AG08395 (cell line): ENCODE measurements around the gene ECHDC3.
"Not testable (repeated sequence)": the region's sequence is repeated elsewhere in the genome, so short reads cannot be mapped to it uniquely, and the experiment has no call there.

ENCODE experiments used
- DNase-seq: peaks from one replicate; pipeline ENCODE4 v3.0.0; 2012; ENCODE audit warnings: mixed read lengths, low spot score

The ECHDC3 gene, protein sequence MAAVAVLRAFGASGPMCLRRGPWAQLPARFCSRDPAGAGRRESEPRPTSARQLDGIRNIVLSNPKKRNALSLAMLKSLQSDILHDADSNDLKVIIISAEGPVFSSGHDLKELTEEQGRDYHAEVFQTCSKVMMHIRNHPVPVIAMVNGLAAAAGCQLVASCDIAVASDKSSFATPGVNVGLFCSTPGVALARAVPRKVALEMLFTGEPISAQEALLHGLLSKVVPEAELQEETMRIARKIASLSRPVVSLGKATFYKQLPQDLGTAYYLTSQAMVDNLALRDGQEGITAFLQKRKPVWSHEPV

DNA sequence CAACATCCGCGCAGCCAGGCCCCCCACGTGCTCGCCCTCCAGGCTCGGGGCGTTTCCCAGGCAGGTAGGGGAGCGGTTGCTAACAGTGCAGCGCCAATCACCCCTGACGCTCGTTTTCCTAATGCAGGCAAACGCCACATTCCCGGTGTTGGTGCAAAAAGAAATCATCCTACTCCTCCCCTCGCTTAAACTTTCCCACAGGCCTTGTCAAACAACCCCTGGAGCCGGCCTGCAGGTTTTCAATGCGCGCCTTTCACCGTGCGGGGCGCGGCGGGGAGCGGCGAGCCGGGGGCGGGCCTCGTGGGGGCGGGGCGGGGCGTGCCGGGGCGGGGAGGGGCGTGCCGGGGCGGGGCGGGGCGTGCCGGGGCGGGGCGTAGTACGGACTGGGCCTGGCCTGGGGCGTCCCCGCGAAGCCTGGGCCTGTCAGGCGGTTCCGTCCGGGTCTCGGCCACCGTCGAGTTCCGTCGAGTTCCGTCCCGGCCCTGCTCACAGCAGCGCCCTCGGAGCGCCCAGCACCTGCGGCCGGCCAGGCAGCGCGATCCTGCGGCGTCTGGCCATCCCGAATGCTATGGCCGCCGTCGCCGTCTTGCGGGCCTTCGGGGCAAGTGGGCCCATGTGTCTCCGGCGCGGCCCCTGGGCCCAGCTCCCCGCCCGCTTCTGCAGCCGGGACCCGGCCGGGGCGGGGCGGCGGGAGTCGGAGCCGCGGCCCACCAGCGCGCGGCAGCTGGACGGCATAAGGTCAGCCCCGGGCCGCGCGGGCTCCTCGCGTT lies at the start of gene ECHDC3:
Gene ECHDC3, plus strand, starts transcription at position 374 of the 770 bp plus-strand sequence. Its CDS starts 195 bp downstream, at position 569.
- peak; percentile 76 for DNase-seq

DNA sequence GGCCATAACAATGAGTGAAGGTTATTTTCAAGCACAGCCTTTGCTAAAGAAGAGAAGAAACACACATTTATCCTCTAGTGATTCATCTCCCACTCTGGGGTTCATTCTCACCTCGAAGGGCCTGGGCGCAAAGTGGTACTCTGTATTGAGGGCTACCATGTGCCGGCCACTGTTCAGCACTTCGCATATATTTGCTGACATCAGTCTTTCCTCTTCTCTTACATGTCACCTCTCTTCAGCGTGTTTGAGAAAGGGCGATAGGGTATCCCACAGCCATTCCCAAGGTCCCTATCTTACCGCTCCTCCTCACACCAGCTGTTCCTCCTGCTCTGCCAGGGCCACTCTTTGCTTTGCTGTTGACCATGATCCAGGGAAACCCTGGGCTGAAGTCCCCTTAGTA lies 48.8 kb upstream of the ECHDC3 start:
- no peak for DNase-seq

DNA sequence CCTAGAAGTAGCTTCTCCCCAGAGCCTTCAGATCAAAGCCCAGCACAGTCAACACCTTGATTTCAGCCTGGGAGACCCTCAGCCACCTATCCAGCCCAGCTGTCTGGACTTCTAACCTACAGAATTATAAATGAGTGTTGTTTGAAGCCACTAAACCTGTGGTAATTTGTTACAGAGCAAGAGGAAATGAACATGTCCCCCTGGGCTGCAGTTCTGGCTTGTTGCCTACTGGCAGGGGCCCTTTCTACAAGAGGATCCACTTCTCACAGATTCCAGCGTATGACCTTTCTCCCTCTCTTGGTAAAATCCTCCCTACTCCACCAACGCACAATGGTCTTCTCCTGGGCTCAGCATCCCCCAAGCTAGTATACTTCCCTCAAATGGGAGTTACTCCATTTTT lies 46.4 kb upstream of the ECHDC3 start:
- DNase-seq = no peak

DNA sequence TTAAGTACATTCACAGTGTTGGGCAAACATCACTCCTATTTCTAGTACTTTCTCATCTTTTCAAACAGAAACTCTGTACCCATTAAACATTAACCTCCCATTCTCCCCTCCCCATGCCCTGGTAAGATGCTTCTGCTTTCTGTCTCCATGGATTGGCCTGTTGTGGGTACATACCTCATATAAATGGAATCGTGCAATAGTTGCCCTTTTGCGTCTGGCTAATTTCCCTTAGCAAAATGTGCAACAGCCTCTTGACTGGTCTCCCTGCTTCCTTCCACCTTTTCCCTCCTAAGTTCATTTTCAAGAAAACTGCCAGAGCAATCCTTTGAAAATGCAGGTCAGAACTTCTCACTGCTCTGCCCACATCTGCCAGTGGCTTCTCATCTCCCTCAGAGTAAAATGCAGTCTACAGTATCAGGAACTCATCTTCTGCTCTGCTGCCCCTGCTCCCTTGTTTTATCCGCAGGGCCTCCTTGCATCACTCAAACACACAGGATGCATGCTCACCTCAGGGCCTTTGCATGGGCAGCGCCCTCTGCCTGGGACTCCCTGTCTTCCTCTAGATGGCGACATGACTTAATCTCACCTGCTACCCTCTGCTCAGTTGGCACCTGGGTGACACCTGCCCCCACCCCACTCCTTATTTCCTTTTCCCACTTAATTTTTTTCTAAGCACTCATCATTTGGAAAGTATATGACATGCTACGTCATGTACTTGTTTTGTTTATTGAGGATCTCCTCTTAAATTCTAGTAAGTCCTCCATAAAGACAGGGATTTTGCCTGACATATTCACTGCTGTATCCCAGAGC lies 44.3 kb upstream of the ECHDC3 start:
- DNase-seq = no peak

DNA sequence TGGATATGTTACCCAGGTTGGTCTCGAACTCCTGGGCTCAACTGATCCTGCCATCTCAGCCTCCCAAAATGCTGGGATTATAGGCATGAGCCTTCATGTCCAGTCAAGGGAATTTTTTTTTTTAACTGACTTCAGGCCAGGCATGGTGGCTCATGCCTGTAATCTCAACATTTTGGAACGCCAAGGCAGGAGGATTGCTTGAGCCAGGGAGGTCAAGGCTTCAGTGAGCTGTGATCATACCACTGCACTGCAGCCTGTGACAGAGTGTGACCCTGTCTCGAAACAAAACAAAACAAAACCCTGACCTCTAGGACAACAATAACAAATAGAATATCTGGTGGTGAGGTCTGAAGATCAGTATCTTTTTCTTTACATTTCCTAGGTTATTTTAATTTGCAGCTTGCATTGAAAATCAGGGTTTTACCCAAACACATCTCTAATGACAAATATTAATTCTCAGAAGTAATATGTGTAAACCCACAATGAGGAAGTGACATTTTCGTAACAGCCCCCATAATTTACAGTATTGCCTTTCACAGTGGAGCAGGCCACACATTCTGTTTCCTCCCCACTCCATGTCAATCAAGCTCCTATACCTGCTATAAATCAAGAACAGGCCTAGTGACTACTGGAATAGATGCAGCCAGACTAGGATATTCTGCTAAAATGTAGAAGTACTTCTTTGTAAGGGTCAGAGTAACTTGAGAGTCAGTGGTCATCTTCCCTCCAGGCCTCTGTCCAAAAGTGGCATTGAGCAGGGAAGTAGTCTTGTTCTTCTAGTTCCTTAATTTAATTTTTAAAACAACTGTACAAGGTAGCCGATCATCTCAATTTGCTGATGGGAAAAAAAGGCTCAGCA lies 43.3 kb upstream of the ECHDC3 start:
- DNase-seq = no peak

DNA sequence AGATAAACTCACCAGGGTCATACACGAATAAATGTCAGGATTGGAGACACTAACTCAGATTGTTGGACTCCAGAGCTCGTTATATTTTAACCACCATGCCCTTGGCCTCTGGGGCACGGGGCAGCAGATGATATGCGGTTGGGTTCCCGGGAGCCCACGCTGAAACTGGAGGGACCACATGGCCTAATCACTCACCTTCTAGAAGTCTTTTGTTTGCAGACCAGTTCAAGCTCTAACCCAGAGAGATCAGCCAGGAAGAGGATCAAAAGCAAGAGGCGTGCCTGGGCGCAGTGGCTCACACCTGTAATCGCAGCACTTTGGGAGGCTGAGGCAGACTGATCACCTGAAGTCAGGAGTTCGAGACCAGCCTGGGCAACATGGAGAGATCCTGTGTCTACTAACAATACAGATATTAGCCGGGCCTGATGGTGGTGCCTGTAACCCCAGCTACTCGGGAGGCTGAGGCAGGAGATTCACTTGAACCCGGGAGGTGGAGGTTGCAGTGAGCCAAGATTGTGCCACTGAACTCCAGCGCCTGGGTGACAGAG lies 42.6 kb upstream of the ECHDC3 start:
- no peak for DNase-seq

DNA sequence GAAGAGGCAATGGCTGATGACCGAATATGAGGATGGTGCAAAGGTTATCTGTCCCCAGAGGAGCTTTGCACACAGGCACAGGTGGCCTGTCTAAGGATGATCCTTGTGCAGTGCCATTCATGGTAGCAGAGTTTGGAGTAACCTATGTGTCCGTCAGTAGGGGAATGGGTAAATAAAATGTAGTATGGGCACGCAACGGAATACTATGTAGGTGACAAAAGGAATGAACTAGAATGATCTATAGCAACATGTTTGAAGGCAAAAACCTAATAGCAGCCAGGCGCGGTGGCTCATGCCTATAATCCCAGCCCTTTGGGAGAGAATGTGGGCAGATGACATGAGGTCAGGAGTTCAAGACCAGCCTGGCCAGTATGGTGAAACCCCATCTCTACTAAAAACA lies 41.6 kb upstream of the ECHDC3 start:
- no peak for DNase-seq

DNA sequence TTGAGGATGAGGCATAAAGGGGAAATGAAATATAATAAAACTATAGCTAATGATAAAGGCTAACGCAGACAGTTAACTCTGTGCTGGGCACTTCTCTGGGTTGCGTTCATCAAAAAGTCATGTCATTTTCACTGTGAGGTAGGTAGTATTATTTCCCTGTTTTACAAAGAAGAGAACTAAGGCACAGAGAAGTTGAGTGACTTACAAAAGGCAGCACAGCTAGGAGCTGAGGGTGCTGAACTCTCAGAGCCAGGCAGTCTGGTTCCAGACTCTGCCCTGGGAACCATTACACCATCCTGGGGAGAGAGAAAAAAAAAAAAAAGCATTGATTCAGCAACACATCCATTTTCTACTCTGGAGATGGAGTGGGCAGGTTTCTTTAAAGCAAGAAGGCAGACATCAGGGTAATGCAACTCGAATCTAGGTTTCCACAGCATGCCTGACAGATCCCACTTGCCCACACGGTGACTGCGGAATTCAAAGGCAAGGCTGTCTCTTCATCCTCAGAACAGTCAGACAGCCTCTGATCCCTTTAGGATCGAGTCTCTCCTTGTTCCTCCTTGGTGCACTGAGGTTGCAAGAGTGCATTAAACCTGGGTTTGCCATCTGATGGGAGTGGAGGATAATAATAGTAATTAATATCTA lies 40.6 kb upstream of the ECHDC3 start:
- no peak for DNase-seq

DNA sequence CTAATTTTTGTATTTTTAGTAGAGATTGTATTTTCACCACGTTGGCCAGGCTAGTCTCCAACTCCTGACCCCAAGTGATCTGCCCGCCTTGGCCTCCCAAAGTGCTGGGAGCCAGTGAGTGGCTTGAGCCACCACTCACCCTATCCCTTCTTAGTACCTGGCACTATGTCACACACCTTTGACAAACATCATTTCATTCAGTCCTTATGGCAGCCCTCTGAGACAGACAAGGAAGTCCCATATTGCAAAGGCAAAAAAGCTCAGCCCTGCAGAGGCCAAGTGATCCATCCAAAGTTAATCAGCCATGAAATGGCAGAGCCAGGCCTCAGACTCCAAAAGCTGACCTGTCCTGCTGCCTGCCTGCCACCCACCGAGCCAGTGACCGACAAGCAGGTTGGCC lies 39.9 kb upstream of the ECHDC3 start:
- DNase-seq = no peak

DNA sequence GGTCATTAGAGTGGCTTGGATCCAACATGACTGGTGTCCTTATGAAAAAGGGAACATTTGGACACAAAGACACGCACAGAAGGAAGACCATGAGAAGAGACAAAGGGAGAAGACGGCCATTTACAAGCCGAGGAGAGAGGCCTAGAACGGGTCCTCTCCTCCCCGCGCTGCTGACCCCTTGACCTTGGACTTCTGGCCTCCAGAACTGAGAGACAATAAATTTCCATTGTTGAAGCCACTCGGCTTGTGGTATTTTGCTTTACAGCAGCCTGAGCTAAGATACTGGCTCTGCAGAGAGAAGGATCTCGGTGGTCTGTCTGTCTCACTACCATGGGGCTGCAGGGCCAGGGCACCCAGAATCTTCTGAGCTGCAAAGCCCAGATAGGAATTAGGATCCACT lies 38.1 kb upstream of the ECHDC3 start:
- DNase-seq = no peak

DNA sequence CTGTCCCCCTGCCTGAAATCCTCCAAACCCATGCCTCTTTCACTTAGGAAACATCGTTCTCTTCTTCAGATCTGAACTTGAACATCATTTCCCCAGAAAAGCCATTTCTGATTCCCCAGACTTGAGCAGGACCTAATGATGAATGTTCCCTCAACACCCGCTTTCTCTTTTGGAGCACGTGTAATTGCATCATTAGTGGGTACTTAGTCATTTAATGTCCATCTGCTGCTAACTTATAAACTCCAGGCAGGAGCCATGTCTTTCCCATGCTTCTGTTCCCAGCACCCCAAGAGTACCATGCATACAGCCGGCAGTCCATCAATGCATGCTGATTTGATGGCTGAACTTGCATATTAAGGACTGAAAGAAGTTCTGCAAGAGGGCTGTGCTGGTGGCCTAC lies 36.5 kb upstream of the ECHDC3 start:
- no peak for DNase-seq

DNA sequence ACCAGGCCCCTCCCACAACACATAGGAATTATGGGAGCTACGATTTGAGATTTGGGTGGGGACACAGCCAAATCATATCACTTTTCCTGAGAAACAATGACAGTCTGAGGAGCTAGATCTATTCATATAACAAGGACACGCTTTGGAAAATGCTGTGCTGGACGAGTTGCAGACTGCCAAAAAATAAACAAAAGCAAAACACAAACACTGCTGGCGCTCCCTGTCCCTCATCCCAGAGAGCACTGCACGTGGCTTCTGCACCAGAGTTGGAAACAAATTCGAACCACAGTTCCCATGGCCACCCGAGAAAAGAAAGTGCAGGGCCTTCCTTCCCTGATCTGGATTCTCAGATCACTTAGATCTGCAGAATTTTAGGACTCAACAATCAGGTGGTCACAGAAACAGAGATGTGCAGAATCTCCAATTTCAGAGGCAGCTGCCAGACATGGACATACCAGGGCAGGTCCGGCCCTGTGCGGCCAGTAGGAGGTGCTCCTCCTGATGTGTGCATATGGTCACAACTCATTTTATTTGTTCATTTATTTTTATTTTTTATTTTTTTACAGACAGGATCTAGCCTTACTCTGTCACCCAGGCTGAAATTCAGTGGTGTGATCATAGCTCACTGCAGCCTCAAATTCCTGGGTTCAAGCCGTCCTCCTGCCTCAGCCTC lies 35.2 kb upstream of the ECHDC3 start:
- no peak for DNase-seq

DNA sequence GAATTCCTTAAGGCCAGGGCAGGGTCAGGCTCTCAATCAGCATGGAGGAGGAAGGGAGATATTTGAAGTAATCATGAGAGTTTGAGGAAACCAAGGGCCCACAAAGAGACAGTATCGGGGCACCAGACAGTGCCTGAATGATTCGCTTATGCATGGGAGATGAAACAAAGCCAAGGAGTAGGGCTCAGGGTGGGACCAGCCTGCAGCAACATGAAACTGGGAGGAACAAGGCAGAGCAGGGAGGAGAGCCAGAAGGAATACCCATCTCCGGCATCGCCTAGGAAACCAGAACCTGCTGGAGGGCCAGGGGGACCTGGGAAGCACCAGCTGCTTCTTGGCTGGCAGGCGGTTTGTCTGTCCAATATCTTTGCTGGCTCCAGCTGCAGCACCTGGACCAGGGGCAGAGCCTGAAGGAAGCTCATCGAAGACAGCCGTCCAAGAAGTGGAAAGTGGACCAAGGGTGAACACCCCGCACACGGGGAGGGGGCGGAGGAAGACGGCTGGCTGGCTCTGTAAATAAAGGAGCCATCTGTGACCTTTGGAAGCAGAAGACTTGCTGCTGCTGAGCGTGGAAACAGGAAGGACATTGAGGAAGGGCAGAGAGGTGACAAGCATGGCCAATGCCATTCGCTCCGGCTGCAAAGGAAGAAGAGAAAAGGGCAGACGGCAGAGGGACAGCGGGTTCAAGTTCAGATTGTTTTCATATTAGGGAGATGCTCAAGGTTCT lies 34.4 kb upstream of the ECHDC3 start:
- no peak for DNase-seq

DNA sequence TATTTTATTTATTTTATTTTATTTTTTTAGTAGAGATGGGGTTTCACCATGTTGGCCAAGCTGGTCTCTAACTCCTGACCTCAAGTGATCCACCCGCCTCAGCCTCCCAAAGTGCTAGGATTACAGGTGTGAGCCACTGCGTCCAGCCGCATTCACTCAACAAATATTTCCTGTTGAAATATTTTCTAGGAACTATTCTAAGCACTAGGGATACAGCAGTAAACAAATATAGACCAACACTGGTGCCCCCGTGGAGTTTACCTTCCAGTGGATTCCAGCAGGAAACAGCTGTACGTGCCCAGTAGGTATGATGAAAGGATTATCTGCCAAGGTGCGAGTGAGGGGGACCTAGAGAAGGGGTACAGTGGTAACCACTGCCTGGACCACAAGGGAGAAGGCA lies 33.4 kb upstream of the ECHDC3 start:
- not testable (repeated sequence) for DNase-seq

DNA sequence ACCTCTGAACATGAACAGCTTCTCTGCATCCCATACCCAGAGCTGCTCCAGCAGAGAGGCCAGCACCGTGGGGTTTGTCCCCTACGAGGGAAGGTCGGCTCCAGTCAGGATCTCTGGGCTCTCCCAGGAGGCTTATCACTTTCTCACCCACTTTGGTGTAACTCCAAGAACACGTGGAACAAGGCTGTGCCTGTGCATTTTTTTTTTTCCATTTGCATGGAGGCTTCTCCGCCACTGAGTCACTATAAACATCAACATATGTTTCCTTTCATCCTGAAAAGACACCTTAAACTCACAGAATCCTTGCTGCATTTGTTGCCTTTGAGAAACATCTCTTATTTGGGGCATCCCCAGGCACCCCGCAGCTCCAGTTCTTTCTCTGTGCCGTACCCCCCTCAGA lies 29.4 kb upstream of the ECHDC3 start:
- no peak for DNase-seq

DNA sequence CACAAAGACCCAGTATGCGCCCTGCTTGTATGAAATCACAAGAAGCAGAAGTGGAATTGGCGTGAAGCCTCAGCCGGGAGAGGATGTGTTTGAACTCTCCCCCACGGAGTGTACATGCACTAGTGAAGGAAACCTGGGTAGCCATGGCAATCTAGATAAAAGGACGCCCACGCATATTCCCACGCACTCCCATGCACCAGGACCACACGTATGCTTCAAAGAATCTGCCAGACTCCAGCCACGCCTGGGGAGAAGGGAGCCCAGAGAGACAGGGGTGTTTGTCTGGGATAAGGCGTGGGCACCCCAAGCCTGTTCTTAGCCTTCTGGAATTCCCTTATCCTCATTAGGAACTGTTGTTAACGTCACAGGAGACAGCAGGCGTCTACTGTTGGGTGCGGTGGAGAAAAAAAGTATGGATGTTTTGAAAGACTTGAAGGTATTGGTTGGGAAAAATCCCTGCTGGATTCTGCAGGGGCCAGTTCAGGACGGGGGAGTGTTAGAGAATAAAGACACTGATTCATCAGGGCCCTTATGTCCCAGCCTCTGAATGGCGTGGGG lies 28.9 kb upstream of the ECHDC3 start:
- no peak for DNase-seq

DNA sequence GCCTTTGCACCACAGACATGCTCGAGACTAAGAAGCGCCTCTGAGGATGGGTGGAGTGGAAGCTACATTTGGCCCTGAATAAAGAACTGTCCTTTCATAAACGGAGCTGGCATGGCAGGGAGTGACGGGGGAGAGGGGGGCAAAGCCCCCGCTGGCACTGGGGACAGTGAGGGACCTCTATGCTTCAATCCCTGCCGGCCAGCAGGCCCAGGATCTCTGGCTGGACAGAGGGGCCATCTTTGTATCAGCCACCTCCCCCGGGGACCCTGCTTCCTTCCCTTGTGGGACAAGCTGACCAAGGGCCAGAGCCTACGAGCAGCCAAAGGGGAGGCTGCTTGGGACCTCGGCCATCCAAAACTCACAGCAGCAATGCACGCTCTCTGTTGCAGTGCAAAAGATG lies 28.2 kb upstream of the ECHDC3 start:
- DNase-seq = no peak

DNA sequence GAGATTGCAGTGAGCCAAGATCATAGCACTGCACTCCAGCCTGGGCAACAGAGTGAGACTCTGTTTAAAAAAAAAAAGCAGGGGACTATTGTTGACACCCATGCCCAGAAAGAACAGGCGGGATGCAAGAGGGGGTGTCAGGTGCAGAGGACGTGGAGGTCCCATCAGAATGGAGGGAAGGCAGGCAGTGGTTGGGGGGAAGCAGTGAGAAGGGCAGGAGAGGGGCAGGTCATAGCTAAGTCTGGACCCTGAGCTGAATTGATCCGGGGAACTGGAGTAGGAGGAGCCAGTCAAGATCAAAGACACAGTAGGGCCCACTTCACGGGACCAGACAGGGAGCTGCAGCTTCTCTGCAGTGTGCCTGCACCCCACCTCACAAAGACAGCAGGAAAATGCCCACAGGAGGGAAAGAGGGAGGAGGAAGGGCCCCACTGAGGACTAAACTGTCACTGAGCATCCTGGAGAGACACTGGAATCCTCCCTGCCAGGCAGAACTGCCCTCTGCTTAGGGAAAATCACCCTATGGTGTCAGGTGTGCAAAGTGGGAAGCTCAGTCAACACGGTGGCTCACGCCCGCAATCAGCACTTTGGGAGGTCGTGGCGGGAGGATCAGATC lies 27.3 kb upstream of the ECHDC3 start:
- no peak for DNase-seq
